ENCODE results near the gene ST6GALNAC1. TPM values are rescaled to one million over a fixed set of nuclear protein-coding genes. Genes with fewer than 3 reads are reported as not detected.

Gene ST6GALNAC1
- total RNA-seq, 1 donor from 2014 or later = not detected

- no peak overlapping the region for H3K4me3 ChIP-seq (ENCODE audit: low read depth, low read length)
- no peaks in the 10 kb centered on the region for H3K27me3 ChIP-seq (ENCODE audit: control insufficient read depth, insufficient read depth, low read length)
- H3K36me3 ChIP-seq (ENCODE audit: control insufficient read depth, insufficient read depth, low read length) = no peaks in the 10 kb centered on the region
- DNase-seq (ENCODE audit: low read depth) = no peak
- TF ChIP-seq CTCF (IDR thresholded peaks at IDR 0.05; ENCODE audit: insufficient read depth, low read length, poor library complexity, severe bottlenecking) = no peak
These were observed 11.6 kb downstream of the ST6GALNAC1 start for GRCh38 chr17:76631821-76632565.

GRCh38 chr17:76630151-76630550 is 13.4 kb downstream of the ST6GALNAC1 start:
- TF ChIP-seq CTCF (IDR thresholded peaks at IDR 0.05; ENCODE audit: insufficient read depth, low read length, poor library complexity, severe bottlenecking) = no peak
- Histone ChIP-seq H3K36me3 (ENCODE audit: control insufficient read depth, insufficient read depth, low read length) (no peaks in the 10 kb centered on the region), H3K27me3 (ENCODE audit: control insufficient read depth, insufficient read depth, low read length) (no peaks in the 10 kb centered on the region), H3K4me3 (ENCODE audit: low read depth, low read length) (no peak overlapping the region)
- no peak for DNase-seq (ENCODE audit: low read depth)

- DNase-seq (ENCODE audit: low read depth) = no peak
- TF ChIP-seq CTCF (IDR thresholded peaks at IDR 0.05; ENCODE audit: insufficient read depth, low read length, poor library complexity, severe bottlenecking) = no peak
- H3K4me3 ChIP-seq (ENCODE audit: low read depth, low read length) = no peak overlapping the region
- no peaks in the 10 kb centered on the region for H3K27me3 ChIP-seq (ENCODE audit: control insufficient read depth, insufficient read depth, low read length)
- no peaks in the 10 kb centered on the region for H3K36me3 ChIP-seq (ENCODE audit: control insufficient read depth, insufficient read depth, low read length)
These were observed 16.0 kb downstream of the ST6GALNAC1 start for GRCh38 chr17:76627510-76627909.

- TF ChIP-seq CTCF (IDR thresholded peaks at IDR 0.05; ENCODE audit: insufficient read depth, low read length, poor library complexity, severe bottlenecking) = no peak
- DNase-seq (ENCODE audit: low read depth) = no peak
- no peaks in the 10 kb centered on the region for H3K27me3 ChIP-seq (ENCODE audit: control insufficient read depth, insufficient read depth, low read length)
- H3K36me3 ChIP-seq (ENCODE audit: control insufficient read depth, insufficient read depth, low read length) = no peaks in the 10 kb centered on the region
- no peak overlapping the region for H3K4me3 ChIP-seq (ENCODE audit: low read depth, low read length)
These were observed 17.1 kb downstream of the ST6GALNAC1 start for GRCh38 chr17:76626442-76626841.

GRCh38 chr17:76625496-76625895 is 18.1 kb downstream of the ST6GALNAC1 start:
- no peak for TF ChIP-seq CTCF (IDR thresholded peaks at IDR 0.05; ENCODE audit: insufficient read depth, low read length, poor library complexity, severe bottlenecking)
- Histone ChIP-seq H3K36me3 (ENCODE audit: control insufficient read depth, insufficient read depth, low read length) (no peaks in the 10 kb centered on the region), H3K27me3 (ENCODE audit: control insufficient read depth, insufficient read depth, low read length) (no peaks in the 10 kb centered on the region), H3K4me3 (ENCODE audit: low read depth, low read length) (no peak overlapping the region)
- no peak for DNase-seq (ENCODE audit: low read depth)
